ENCODE results near the gene MLLT1. TPM values are rescaled to one million over a fixed set of nuclear protein-coding genes. Genes with fewer than 3 reads are reported as not detected.

The MLLT1 gene
- total and polyA plus RNA-seq, 2 donors (not counting 1 experiment from before 2014, with no cell fraction given): 6.4 to 13.7 TPM

DNA sequence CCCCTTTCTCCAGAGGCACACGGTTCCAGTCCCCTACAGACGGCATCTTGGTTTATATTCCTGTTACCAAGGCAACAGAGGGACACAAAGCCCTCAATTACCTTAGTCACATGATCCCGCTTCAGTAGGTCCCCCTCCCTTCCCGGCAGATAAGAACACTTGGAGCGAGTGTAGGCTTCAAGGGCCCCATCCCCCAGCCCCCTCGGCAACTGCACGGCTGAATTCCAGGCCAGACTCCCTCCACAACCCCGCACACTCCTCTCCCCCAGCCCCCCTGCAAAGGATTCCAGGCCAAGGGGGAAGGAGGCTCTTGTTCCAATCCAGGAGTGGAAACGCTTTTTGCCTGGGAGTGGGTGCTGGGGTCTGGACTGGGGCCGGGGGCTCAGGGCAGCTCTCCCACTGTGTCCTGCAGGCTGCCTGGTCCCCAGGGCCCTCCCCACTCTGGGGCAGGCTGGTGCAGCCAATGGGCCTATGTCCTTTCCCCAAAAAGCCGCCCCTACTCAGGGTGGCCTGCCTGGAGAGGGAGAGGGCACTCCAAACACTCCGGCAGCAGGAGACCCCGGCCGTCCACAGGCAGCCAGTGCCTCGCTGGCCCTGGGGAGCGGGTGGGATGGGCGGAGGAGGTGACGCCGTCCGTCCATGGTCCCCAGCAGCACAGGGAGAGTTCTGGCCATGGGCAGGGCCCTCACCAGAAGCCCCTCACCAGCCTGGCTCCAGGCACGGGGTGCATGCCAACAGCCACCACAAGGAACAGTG lies 62.6 kb downstream of the MLLT1 start:
- peak; percentile 45 to 63 for DNase-seq (ENCODE audit: low read depth in 2 of 2)
- Histone ChIP-seq H3K79me2 (ENCODE audit: control insufficient read depth, insufficient read depth, low read length) (no peaks in the 10 kb centered on the region), H4K20me1 (ENCODE audit: control insufficient read depth, extremely low read depth, insufficient read depth, low read length) (no peaks in the 10 kb centered on the region), H3K4me1 (ENCODE audit: control insufficient read depth, extremely low read depth, insufficient read depth, low read length) (peaks cover 16% of the 10 kb centered on the region), H3K9ac (ENCODE audit: insufficient read depth, low read length) (no peak overlapping the region), H2AFZ (ENCODE audit: low read length) (no peak overlapping the region), H3K36me3 (ENCODE audit: control insufficient read depth, insufficient read depth, low read length) (peaks cover 16% of the 10 kb centered on the region), H3K9me3 (ENCODE audit: control insufficient read depth, insufficient read depth, low read depth, low read length) (no peaks in the 10 kb centered on the region), H3K4me2 (ENCODE audit: extremely low read depth, insufficient read depth, low read length) (no peak overlapping the region), H3K27ac (ENCODE audit: insufficient read depth, low read length) (no peak overlapping the region), H3K27me3 (ENCODE audit: control insufficient read depth, insufficient read depth, low read length) (no peaks in the 10 kb centered on the region), H3K4me3 (replicated peaks in 1 of 4; ENCODE audit: control extremely low read depth in 1 of 4, insufficient read depth in 1 of 4, low read depth in 3 of 4, low read length in 4 of 4) (no peak overlapping the region)
- TF ChIP-seq, protein P1, sequence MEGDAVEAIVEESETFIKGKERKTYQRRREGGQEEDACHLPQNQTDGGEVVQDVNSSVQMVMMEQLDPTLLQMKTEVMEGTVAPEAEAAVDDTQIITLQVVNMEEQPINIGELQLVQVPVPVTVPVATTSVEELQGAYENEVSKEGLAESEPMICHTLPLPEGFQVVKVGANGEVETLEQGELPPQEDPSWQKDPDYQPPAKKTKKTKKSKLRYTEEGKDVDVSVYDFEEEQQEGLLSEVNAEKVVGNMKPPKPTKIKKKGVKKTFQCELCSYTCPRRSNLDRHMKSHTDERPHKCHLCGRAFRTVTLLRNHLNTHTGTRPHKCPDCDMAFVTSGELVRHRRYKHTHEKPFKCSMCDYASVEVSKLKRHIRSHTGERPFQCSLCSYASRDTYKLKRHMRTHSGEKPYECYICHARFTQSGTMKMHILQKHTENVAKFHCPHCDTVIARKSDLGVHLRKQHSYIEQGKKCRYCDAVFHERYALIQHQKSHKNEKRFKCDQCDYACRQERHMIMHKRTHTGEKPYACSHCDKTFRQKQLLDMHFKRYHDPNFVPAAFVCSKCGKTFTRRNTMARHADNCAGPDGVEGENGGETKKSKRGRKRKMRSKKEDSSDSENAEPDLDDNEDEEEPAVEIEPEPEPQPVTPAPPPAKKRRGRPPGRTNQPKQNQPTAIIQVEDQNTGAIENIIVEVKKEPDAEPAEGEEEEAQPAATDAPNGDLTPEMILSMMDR (conservative IDR thresholded peaks at IDR 0.05 in 1 of 2, IDR thresholded peaks at IDR 0.05 in 1 of 2; ENCODE audit: low read depth in 1 of 2, low read length in 2 of 2): no peak
- no peak for TF ChIP-seq EZH2 (IDR thresholded peaks at IDR 0.05; ENCODE audit: low read length, missing control alignments)

DNA sequence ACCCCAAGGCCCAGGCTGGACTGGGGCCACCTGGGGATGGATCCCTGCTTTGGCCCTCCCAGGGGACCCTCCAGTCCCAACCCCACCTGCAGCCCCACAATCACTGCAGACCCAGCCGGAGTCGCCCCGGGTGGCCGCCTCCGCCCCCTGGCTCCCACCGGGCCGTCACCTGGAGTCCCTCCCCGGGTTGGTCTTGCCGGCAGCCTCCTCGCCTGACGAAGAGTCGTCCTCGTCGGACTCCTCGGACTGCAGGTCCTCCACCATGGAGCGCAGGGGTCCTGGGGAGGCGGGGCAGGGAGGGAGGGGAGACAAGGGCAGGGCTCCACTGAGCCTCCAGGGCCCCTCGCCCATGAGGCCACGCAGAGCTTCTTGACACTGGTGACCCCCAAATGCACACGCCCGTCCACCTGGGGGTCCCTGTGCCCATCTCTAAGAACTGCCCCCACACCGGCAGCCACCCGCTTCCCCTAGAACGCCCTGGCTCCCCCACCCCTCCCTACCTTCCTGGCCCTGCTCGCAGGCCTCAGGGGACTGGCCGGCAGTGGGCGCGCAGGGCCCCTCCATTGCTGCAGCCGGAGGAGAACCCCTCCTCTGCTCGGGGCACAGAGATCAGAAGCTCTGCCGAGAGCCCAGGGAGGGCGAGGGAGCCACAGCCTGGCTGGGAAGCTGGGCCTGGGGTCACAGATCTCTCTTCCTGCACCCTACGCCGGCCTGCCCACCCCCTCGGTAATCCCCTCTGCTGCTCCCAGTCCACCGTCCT lies 63.4 kb downstream of the MLLT1 start:
- no peak overlapping the region for H3K27ac ChIP-seq (ENCODE audit: insufficient read depth, low read length)
- no peak overlapping the region for H2AFZ ChIP-seq (ENCODE audit: low read length)
- no peak overlapping the region for H3K4me2 ChIP-seq (ENCODE audit: extremely low read depth, insufficient read depth, low read length)
- H3K79me2 ChIP-seq (ENCODE audit: control insufficient read depth, insufficient read depth, low read length): no peaks in the 10 kb centered on the region
- TF ChIP-seq, protein P1 (conservative IDR thresholded peaks at IDR 0.05 in 1 of 2, IDR thresholded peaks at IDR 0.05 in 1 of 2; ENCODE audit: low read depth in 1 of 2, low read length in 2 of 2): no peak
- no peak for TF ChIP-seq EZH2 (IDR thresholded peaks at IDR 0.05; ENCODE audit: low read length, missing control alignments)
- peaks cover 13% of the 10 kb centered on the region for H3K36me3 ChIP-seq (ENCODE audit: control insufficient read depth, insufficient read depth, low read length)
- no peaks in the 10 kb centered on the region for H3K27me3 ChIP-seq (ENCODE audit: control insufficient read depth, insufficient read depth, low read length)
- H3K9ac ChIP-seq (ENCODE audit: insufficient read depth, low read length): no peak overlapping the region
- DNase-seq (ENCODE audit: low read depth in 2 of 2): no peak
- no peaks in the 10 kb centered on the region for H3K9me3 ChIP-seq (ENCODE audit: control insufficient read depth, insufficient read depth, low read depth, low read length)
- no peak overlapping the region for H3K4me3 ChIP-seq (replicated peaks in 1 of 4; ENCODE audit: control extremely low read depth in 1 of 4, insufficient read depth in 1 of 4, low read depth in 3 of 4, low read length in 4 of 4)
- H3K4me1 ChIP-seq (ENCODE audit: control insufficient read depth, extremely low read depth, insufficient read depth, low read length): peaks cover 16% of the 10 kb centered on the region
- no peaks in the 10 kb centered on the region for H4K20me1 ChIP-seq (ENCODE audit: control insufficient read depth, extremely low read depth, insufficient read depth, low read length)

DNA sequence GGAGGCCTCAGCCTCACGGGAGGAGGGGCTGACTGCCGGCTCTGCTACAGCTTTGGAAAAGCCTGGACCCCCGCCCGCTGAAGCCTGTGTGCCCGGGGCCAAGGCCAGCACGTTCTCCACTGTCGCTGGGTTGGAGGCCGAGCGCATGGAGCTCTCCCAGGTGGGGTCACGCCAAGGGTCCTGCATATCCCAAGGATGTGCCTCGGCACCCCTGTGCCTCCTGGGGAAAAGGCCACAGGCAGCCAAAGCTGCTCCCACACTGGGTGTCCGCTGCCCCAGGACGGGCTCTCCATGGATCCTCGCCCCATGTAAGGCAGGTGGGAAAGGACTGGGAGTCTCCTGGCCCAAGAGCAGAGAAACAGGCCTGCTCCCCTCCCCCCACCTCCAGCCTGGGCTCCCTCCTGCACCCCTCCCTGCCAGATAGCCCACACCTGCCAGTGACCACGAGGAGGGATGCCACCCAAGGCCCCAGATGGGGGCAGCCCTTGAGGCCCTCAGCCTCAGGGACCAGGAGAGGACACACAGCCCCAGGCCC lies 64.0 kb downstream of the MLLT1 start:
- no peaks in the 10 kb centered on the region for H3K9me3 ChIP-seq (ENCODE audit: control insufficient read depth, insufficient read depth, low read depth, low read length)
- no peak overlapping the region for H2AFZ ChIP-seq (ENCODE audit: low read length)
- H3K9ac ChIP-seq (ENCODE audit: insufficient read depth, low read length): no peak overlapping the region
- no peak overlapping the region for H3K4me3 ChIP-seq (replicated peaks in 1 of 4; ENCODE audit: control extremely low read depth in 1 of 4, insufficient read depth in 1 of 4, low read depth in 3 of 4, low read length in 4 of 4)
- no peak overlapping the region for H3K4me2 ChIP-seq (ENCODE audit: extremely low read depth, insufficient read depth, low read length)
- peaks cover 11% of the 10 kb centered on the region for H3K4me1 ChIP-seq (ENCODE audit: control insufficient read depth, extremely low read depth, insufficient read depth, low read length)
- no peak overlapping the region for H3K27ac ChIP-seq (ENCODE audit: insufficient read depth, low read length)
- TF ChIP-seq EZH2 (IDR thresholded peaks at IDR 0.05; ENCODE audit: low read length, missing control alignments): no peak
- TF ChIP-seq, protein P1 (conservative IDR thresholded peaks at IDR 0.05 in 1 of 2, IDR thresholded peaks at IDR 0.05 in 1 of 2; ENCODE audit: low read depth in 1 of 2, low read length in 2 of 2): no peak
- no peaks in the 10 kb centered on the region for H3K27me3 ChIP-seq (ENCODE audit: control insufficient read depth, insufficient read depth, low read length)
- no peak for DNase-seq (ENCODE audit: low read depth in 2 of 2)
- no peaks in the 10 kb centered on the region for H4K20me1 ChIP-seq (ENCODE audit: control insufficient read depth, extremely low read depth, insufficient read depth, low read length)
- peaks cover 10% of the 10 kb centered on the region for H3K36me3 ChIP-seq (ENCODE audit: control insufficient read depth, insufficient read depth, low read length)
- H3K79me2 ChIP-seq (ENCODE audit: control insufficient read depth, insufficient read depth, low read length): no peaks in the 10 kb centered on the region

Data from fibroblast of lung (primary cell).